GM12875 (cell line): ENCODE measurements around the gene SF3B6.
"Not testable (repeated sequence)": the region's sequence is repeated elsewhere in the genome, so short reads cannot be mapped to it uniquely, and the experiment has no call there.

Source experiments
- H3K4me3 ChIP-seq: one replicate; pipeline ENCODE4 v1.5.1; 2011; ENCODE audit warnings: low read depth, low read length, control low read depth
- CTCF ChIP-seq: IDR thresholded peaks from 2 replicates; pipeline ENCODE4 v1.5.1; 2011; ENCODE audit warnings: low read depth, mild to moderate bottlenecking, control low read depth, inconsistent platforms, low read length, moderate library complexity, borderline replicate concordance; ENCODE audit not compliant: insufficient read depth

The SF3B6 gene

DNA sequence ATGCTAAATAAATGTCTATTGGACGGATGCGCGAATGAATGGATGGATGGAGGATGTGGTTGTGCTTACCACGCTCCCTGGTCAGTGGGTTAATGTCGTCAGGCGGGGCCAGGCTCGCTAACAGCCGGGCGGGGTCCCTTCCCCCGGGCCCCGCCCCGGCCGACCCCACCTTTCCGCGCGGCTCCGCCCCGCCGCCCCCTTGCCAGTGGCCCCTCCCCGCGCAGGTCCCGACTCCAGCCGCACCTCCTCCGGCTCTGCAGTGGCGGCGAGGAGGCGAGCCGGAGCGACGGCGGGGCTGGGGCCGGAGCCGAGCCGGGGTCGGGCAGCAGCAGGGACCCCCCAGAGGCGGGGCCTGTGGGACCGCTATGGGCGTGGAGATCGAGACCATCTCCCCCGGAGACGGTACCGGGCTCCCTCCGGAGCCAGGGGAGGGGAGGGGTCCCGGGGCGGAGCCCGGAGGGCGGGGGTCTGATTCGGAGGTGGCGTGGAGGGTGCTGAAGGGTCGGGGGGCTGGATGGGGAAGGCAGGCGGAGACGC is 26.6 kb downstream of the SF3B6 start, which contains the start of gene FKBP1B:
Gene FKBP1B (plus strand): TSS at position 257 of the 537 bp plus-strand sequence. CDS start 109 bp downstream, at position 366.
- H3K4me3 ChIP-seq: peak within 1 kb of the TSS; percentile 41

DNA sequence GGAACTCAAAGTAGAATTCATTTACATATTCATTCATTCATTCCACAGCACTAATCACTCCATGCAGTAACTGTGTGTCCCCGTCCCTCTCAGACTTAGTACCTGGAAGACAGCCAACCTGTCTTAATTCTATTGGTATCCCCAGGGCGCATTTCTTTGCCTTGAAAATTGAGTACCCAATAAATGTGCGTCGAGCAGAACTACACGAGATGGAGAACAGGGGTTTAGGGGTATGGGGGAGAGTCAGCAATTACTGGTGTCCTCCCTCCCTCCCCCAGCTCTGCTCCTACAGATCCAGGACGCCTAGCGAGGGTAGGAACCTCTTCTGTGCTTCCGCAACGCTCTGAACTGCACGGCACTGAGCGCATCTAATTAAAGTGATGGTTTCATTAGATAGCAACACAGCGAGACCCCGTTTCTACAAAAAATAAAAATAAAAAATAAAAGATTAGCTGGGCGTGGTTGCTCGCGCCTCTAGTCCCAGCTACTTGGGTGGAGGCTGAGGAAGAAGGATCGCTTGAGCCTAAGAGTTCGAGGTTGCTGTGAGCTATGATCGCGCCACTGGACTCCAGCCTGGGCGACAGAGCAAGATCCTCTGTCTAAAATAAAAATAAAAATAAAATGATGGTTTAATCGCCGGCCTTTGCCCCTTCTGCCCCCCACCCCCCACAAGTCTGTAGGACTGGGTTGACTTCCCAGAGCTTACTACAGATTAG is 27.2 kb downstream of the SF3B6 start:
- no peak for TF ChIP-seq CTCF
- H3K4me3 ChIP-seq: peak overlapping the region; percentile 41

More for the DNA sequence above, 26.6 kb downstream of the SF3B6 start, which contains the start of gene FKBP1B:
- no peak for TF ChIP-seq CTCF

DNA sequence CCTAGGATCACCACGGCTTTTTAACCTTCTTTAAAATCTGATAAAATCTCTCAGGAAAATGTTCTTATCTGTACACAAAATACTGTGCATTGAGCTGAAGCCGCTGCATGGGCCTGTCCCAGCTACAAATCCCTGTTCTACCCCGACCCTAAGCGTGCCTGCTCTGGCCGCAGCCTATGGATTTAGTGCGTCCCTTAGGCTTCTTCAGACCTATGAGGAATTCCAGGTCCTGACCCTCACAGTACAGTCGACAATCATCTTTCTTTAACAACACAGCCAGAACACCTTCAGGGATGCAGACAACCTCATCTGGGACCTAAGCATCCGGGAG is 28.5 kb downstream of the SF3B6 start:
- no peak overlapping the region for H3K4me3 ChIP-seq
- TF ChIP-seq CTCF: no peak

- peak within 1 kb of the TSS; percentile 56 for H3K4me3 ChIP-seq
- no peak for TF ChIP-seq CTCF
Observed at GRCh38 chr2:24046930-24047702, 29.0 kb downstream of the SF3B6 start, which contains the start of gene WDCP. WDCP (minus strand) TSS chr2:24047391; CDS start chr2:24039494, 7,897 bp downstream.

- TF ChIP-seq CTCF: no peak
- H3K4me3 ChIP-seq: peak overlapping the region; percentile 56
Observed at GRCh38 chr2:24046599-24046929, 29.6 kb downstream of the SF3B6 start.

DNA sequence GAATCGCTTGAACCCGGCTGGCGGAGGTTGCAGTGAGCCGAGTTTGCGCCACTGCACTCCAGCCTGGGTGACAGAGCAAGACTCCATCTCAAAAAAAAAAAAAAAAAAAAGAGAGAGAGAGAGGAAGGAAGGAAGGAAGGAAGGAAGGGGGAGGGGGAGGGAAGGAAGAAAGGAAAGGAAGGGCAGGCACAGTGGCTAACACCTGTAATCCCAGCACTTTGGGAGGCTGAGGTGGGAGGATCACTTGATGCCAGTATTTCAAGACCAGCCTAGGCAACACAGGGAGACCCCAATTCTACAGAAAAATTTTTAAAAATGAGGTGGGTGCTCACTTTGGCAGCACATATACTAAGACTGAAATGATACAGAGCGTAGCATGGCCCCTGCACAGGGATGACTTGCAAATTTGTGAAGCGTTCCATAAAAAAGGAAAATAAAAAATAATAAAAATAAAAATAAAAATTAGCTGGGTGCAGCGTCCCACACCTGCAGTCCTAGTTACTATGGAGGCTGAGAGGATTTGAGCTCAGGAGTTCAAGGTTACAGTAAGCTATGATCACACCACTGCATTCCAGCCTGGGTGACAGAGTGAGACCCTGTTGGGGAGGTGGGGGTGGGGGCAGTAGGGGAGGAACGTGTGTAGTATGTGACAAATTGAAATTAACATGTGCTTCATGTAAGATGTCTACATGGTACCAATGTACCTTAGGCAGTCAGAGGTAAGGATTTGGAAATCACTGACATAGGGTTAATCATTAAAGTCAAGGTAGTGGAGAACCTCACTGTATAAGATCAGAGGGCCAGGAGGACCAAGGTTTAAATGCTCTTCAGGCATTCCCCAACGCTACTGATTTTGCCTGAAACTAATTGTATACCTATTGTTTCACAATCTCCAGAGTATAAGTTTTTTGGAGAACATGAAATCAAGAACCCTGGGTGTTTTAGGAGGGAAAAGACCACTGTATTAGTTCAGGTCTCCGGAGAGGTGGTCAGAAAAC is 30.3 kb downstream of the SF3B6 start:
- TF ChIP-seq CTCF: no peak
- no peak overlapping the region for H3K4me3 ChIP-seq

- not testable (repeated sequence) for H3K4me3 ChIP-seq
Observed at GRCh38 chr2:24043133-24043532, 33.0 kb downstream of the SF3B6 start.
